ENCODE results near the gene ZNF81. TPM values are rescaled to one million over a fixed set of nuclear protein-coding genes. Genes with fewer than 3 reads are reported as not detected.

ZNF81 gene
- total and polyA plus RNA-seq, 2 donors = 2.3 to 7.7 TPM

GRCh38 chrX:47854474-47854873 lies 17.8 kb downstream of the ZNF81 start:
- no peaks in the 10 kb centered on the region for H3K9me3 ChIP-seq (ENCODE audit: control insufficient read depth in 2 of 2, insufficient read depth in 1 of 2, low read length in 1 of 2)
- DNase-seq (ENCODE audit: low read depth in 6 of 9, low spot score in 9 of 9) = peak in 3 of 9 donors; percentile 8 to 21 (median 13)
- H3K4me3 ChIP-seq (ENCODE audit: low read length in 2 of 2) = no peak overlapping the region
- no peak overlapping the region for H3K27ac ChIP-seq (ENCODE audit: low read depth in 1 of 2, low read length in 1 of 2)
- H3K4me1 ChIP-seq (ENCODE audit: control insufficient read depth in 2 of 2, insufficient read depth in 2 of 2, low read length in 2 of 2) = no peaks in the 10 kb centered on the region
- H3K36me3 ChIP-seq (ENCODE audit: control insufficient read depth in 2 of 2, insufficient read depth in 2 of 2, low read length in 1 of 2) = no peaks in the 10 kb centered on the region
- WGBS = 73% methylated on average over 10 of the region's 10 CpGs
- no peaks in the 10 kb centered on the region for H3K27me3 ChIP-seq (ENCODE audit: control insufficient read depth in 2 of 2, insufficient read depth in 1 of 2, low read length in 1 of 2)

- no peaks in the 10 kb centered on the region for H3K36me3 ChIP-seq (ENCODE audit: control insufficient read depth in 2 of 2, insufficient read depth in 2 of 2, low read length in 1 of 2)
- H3K27me3 ChIP-seq (ENCODE audit: control insufficient read depth in 2 of 2, insufficient read depth in 1 of 2, low read length in 1 of 2) = no peaks in the 10 kb centered on the region
- no peaks in the 10 kb centered on the region for H3K4me1 ChIP-seq (ENCODE audit: control insufficient read depth in 2 of 2, insufficient read depth in 2 of 2, low read length in 2 of 2)
- H3K27ac ChIP-seq (ENCODE audit: low read depth in 1 of 2, low read length in 1 of 2) = no peak overlapping the region
- H3K4me3 ChIP-seq (ENCODE audit: low read length in 2 of 2) = no peak overlapping the region
- DNase-seq (ENCODE audit: low read depth in 6 of 9, low spot score in 9 of 9) = no peak
- 97% methylated on average over 4 of the region's 4 CpGs for WGBS
- no peaks in the 10 kb centered on the region for H3K9me3 ChIP-seq (ENCODE audit: control insufficient read depth in 2 of 2, insufficient read depth in 1 of 2, low read length in 1 of 2)
Measured at GRCh38 chrX:47859686-47860085, 23.0 kb downstream of the ZNF81 start.

DNA sequence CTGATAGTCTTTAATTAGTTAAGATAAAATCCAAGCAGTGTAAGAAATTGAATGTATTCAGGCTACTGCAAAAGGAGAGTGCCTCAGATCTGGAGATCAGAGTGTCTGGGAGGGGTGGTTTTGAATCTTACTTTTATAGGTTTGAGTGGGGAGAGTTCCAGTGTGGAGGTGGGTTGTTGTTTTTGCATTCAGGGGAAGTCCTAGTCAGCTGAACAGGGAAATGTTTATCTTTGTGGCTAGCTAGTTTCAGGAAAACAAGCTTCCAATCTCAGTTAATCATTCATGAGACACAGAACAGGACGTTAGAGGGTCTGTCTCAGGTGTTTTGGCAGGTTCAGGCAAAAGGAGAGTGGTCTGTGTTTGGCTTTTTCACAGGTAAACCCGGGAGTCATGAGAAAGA lies 26.0 kb downstream of the ZNF81 start:
- H3K27me3 ChIP-seq (ENCODE audit: control insufficient read depth in 2 of 2, insufficient read depth in 1 of 2, low read length in 1 of 2) = no peaks in the 10 kb centered on the region

DNA sequence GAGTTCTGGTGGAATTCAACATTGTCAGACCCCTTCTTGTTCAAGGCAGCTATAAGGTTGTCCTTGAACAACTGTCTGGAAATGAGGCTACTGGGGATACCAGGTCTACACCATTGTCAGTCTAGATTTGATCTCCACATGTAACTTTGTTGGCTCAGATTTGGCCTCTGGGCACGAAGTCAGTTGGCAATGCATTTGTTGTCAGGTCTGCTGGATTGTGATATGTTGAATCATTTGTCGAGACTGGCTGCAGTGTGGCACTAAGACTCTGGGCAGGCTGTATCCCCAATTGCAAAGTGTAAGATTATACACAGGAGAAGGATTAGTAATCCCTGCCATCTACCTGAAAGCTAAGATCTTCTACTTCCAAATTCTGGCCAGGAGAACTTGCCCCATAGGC lies 26.5 kb downstream of the ZNF81 start:
- H3K27ac ChIP-seq (ENCODE audit: low read depth in 1 of 2, low read length in 1 of 2) = no peak overlapping the region
- no peaks in the 10 kb centered on the region for H3K36me3 ChIP-seq (ENCODE audit: control insufficient read depth in 2 of 2, insufficient read depth in 2 of 2, low read length in 1 of 2)
- 91% methylated on average over 2 of the region's 2 CpGs for WGBS
- DNase-seq (ENCODE audit: low read depth in 6 of 9, low spot score in 9 of 9) = no peak
- no peaks in the 10 kb centered on the region for H3K9me3 ChIP-seq (ENCODE audit: control insufficient read depth in 2 of 2, insufficient read depth in 1 of 2, low read length in 1 of 2)
- H3K4me3 ChIP-seq (ENCODE audit: low read length in 2 of 2) = no peak overlapping the region
- H3K4me1 ChIP-seq (ENCODE audit: control insufficient read depth in 2 of 2, insufficient read depth in 2 of 2, low read length in 2 of 2) = no peaks in the 10 kb centered on the region
- H3K27me3 ChIP-seq (ENCODE audit: control insufficient read depth in 2 of 2, insufficient read depth in 1 of 2, low read length in 1 of 2) = no peaks in the 10 kb centered on the region

More for the DNA sequence above, 26.0 kb downstream of the ZNF81 start:
- H3K36me3 ChIP-seq (ENCODE audit: control insufficient read depth in 2 of 2, insufficient read depth in 2 of 2, low read length in 1 of 2) = no peaks in the 10 kb centered on the region
- H3K4me3 ChIP-seq (ENCODE audit: low read length in 2 of 2) = no peak overlapping the region
- H3K4me1 ChIP-seq (ENCODE audit: control insufficient read depth in 2 of 2, insufficient read depth in 2 of 2, low read length in 2 of 2) = no peaks in the 10 kb centered on the region
- no peaks in the 10 kb centered on the region for H3K9me3 ChIP-seq (ENCODE audit: control insufficient read depth in 2 of 2, insufficient read depth in 1 of 2, low read length in 1 of 2)
- H3K27ac ChIP-seq (ENCODE audit: low read depth in 1 of 2, low read length in 1 of 2) = no peak overlapping the region
- DNase-seq (ENCODE audit: low read depth in 6 of 9, low spot score in 9 of 9) = no peak
- WGBS = 72% methylated on average over 2 of the region's 2 CpGs

- Histone ChIP-seq H3K36me3 (ENCODE audit: control insufficient read depth in 2 of 2, insufficient read depth in 2 of 2, low read length in 1 of 2) (no peaks in the 10 kb centered on the region), H3K4me1 (ENCODE audit: control insufficient read depth in 2 of 2, insufficient read depth in 2 of 2, low read length in 2 of 2) (no peaks in the 10 kb centered on the region), H3K4me3 (ENCODE audit: low read length in 2 of 2) (no peak overlapping the region), H3K27me3 (ENCODE audit: control insufficient read depth in 2 of 2, insufficient read depth in 1 of 2, low read length in 1 of 2) (no peaks in the 10 kb centered on the region), H3K9me3 (ENCODE audit: control insufficient read depth in 2 of 2, insufficient read depth in 1 of 2, low read length in 1 of 2) (no peaks in the 10 kb centered on the region), H3K27ac (ENCODE audit: low read depth in 1 of 2, low read length in 1 of 2) (no peak overlapping the region)
- DNase-seq (ENCODE audit: low read depth in 6 of 9, low spot score in 9 of 9) = no peak
- WGBS = 96% methylated on average over 3 of the region's 3 CpGs
Measured at GRCh38 chrX:47864300-47864699, 27.6 kb downstream of the ZNF81 start.

DNA sequence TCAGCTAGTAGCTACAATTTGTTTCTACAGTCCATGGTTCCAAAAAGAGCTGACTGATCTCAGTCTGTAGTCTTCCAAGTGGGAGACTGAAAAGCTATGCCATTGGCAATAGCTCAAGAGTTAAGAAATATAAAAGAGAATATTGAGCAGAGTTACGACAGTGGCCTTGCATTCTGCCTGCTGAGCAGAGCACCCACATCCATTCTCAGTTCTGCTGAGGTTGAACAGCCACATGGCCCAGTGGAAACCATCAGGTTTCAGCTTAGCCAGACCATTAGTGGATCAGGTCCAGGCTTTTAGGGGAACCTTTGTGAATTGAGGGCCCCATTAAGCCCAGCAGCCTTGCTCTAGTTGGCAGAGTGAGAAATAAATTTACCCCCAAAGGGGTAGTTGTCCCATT lies 28.1 kb downstream of the ZNF81 start:
- no peaks in the 10 kb centered on the region for H3K36me3 ChIP-seq (ENCODE audit: control insufficient read depth in 2 of 2, insufficient read depth in 2 of 2, low read length in 1 of 2)
- H3K27me3 ChIP-seq (ENCODE audit: control insufficient read depth in 2 of 2, insufficient read depth in 1 of 2, low read length in 1 of 2) = no peaks in the 10 kb centered on the region
- H3K4me1 ChIP-seq (ENCODE audit: control insufficient read depth in 2 of 2, insufficient read depth in 2 of 2, low read length in 2 of 2) = no peaks in the 10 kb centered on the region
- H3K4me3 ChIP-seq (ENCODE audit: low read length in 2 of 2) = no peak overlapping the region
- no peak overlapping the region for H3K27ac ChIP-seq (ENCODE audit: low read depth in 1 of 2, low read length in 1 of 2)
- no peak for DNase-seq (ENCODE audit: low read depth in 6 of 9, low spot score in 9 of 9)
- WGBS = 100% methylated on average over 1 of the region's 1 CpG
- H3K9me3 ChIP-seq (ENCODE audit: control insufficient read depth in 2 of 2, insufficient read depth in 1 of 2, low read length in 1 of 2) = no peaks in the 10 kb centered on the region

GRCh38 chrX:47873123-47873522 lies 36.4 kb downstream of the ZNF81 start:
- Histone ChIP-seq H3K27me3 (ENCODE audit: control insufficient read depth in 2 of 2, insufficient read depth in 1 of 2, low read length in 1 of 2) (no peaks in the 10 kb centered on the region), H3K27ac (ENCODE audit: low read depth in 1 of 2, low read length in 1 of 2) (no peak overlapping the region), H3K4me1 (ENCODE audit: control insufficient read depth in 2 of 2, insufficient read depth in 2 of 2, low read length in 2 of 2) (no peaks in the 10 kb centered on the region), H3K9me3 (ENCODE audit: control insufficient read depth in 2 of 2, insufficient read depth in 1 of 2, low read length in 1 of 2) (no peaks in the 10 kb centered on the region), H3K36me3 (ENCODE audit: control insufficient read depth in 2 of 2, insufficient read depth in 2 of 2, low read length in 1 of 2) (peaks cover 0 to 7% of the 10 kb centered on the region in 2 donors), H3K4me3 (ENCODE audit: low read length in 2 of 2) (no peak overlapping the region)
- DNase-seq (ENCODE audit: low read depth in 6 of 9, low spot score in 9 of 9) = no peak
- 99% methylated on average over 3 of the region's 3 CpGs for WGBS

DNA sequence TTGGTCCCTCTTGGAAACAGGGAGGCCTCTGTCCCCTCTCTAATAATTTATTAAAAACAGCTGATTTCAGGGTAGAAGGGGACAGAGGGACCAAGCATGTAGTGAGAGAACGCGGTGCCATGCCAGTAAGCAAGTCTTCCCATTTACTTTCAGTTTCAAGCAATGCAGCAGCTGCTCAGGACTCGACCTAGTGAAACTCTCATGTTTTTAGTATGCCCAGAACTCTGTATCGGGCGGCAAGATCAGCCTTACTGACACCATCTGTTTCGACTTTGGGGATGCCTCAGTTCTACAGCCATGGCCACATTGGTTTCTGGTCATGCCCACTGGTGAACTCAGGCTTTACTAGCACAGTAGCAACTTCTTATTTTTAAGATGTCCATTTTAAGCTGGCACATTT lies 40.6 kb downstream of the ZNF81 start:
- DNase-seq (ENCODE audit: low read depth in 6 of 9, low spot score in 9 of 9) = no peak
- H3K4me1 ChIP-seq (ENCODE audit: control insufficient read depth in 2 of 2, insufficient read depth in 2 of 2, low read length in 2 of 2) = no peaks in the 10 kb centered on the region
- no peaks in the 10 kb centered on the region for H3K27me3 ChIP-seq (ENCODE audit: control insufficient read depth in 2 of 2, insufficient read depth in 1 of 2, low read length in 1 of 2)
- no peak overlapping the region for H3K4me3 ChIP-seq (ENCODE audit: low read length in 2 of 2)
- peaks cover 0 to 7% of the 10 kb centered on the region in 2 donors for H3K36me3 ChIP-seq (ENCODE audit: control insufficient read depth in 2 of 2, insufficient read depth in 2 of 2, low read length in 1 of 2)
- no peak overlapping the region for H3K27ac ChIP-seq (ENCODE audit: low read depth in 1 of 2, low read length in 1 of 2)
- WGBS = 95% methylated on average over 6 of the region's 6 CpGs
- H3K9me3 ChIP-seq (ENCODE audit: control insufficient read depth in 2 of 2, insufficient read depth in 1 of 2, low read length in 1 of 2) = no peaks in the 10 kb centered on the region

DNA sequence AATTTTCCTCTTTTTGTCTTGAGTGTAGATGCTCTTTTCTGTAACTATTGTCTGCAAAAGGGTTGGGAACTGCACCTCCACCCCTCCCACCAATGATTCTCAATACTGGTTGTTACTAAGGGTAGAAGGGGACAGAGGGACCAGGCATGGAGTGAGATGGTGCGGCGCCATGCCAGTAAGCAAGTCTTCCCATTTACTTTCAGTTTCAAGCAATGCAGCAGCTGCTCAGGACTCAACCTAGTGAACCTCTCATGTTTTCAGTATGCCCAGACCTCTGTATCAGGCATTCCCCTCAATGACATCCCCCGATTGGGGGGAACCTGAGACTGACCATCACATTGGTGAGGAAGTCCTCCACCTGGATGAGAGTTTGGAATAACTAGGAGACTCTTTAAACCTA lies 41.5 kb downstream of the ZNF81 start:
- H3K4me1 ChIP-seq (ENCODE audit: control insufficient read depth in 2 of 2, insufficient read depth in 2 of 2, low read length in 2 of 2) = no peaks in the 10 kb centered on the region
- WGBS = 99% methylated on average over 3 of the region's 3 CpGs
- H3K9me3 ChIP-seq (ENCODE audit: control insufficient read depth in 2 of 2, insufficient read depth in 1 of 2, low read length in 1 of 2) = no peaks in the 10 kb centered on the region
- H3K27me3 ChIP-seq (ENCODE audit: control insufficient read depth in 2 of 2, insufficient read depth in 1 of 2, low read length in 1 of 2) = no peaks in the 10 kb centered on the region
- peaks cover 0 to 7% of the 10 kb centered on the region in 2 donors for H3K36me3 ChIP-seq (ENCODE audit: control insufficient read depth in 2 of 2, insufficient read depth in 2 of 2, low read length in 1 of 2)
- H3K4me3 ChIP-seq (ENCODE audit: low read length in 2 of 2) = no peak overlapping the region
- DNase-seq (ENCODE audit: low read depth in 6 of 9, low spot score in 9 of 9) = no peak
- H3K27ac ChIP-seq (ENCODE audit: low read depth in 1 of 2, low read length in 1 of 2) = no peak overlapping the region

- Histone ChIP-seq H3K4me3 (ENCODE audit: low read length in 2 of 2) (no peak overlapping the region), H3K27me3 (ENCODE audit: control insufficient read depth in 2 of 2, insufficient read depth in 1 of 2, low read length in 1 of 2) (no peaks in the 10 kb centered on the region), H3K9me3 (ENCODE audit: control insufficient read depth in 2 of 2, insufficient read depth in 1 of 2, low read length in 1 of 2) (no peaks in the 10 kb centered on the region), H3K36me3 (ENCODE audit: control insufficient read depth in 2 of 2, insufficient read depth in 2 of 2, low read length in 1 of 2) (no peaks in the 10 kb centered on the region), H3K4me1 (ENCODE audit: control insufficient read depth in 2 of 2, insufficient read depth in 2 of 2, low read length in 2 of 2) (no peaks in the 10 kb centered on the region), H3K27ac (ENCODE audit: low read depth in 1 of 2, low read length in 1 of 2) (no peak overlapping the region)
- WGBS = 98% methylated on average over 2 of the region's 2 CpGs
- DNase-seq (ENCODE audit: low read depth in 6 of 9, low spot score in 9 of 9) = no peak
Measured at GRCh38 chrX:47879463-47879862, 42.8 kb downstream of the ZNF81 start.

All from thymus (tissue), 11 donors.